ENCODE data around the gene ZBP1.
"Not testable (repeated sequence)": the region's sequence is repeated elsewhere in the genome, so short reads cannot be mapped to it uniquely, and the experiment has no call there.

The ZBP1 gene

DNA sequence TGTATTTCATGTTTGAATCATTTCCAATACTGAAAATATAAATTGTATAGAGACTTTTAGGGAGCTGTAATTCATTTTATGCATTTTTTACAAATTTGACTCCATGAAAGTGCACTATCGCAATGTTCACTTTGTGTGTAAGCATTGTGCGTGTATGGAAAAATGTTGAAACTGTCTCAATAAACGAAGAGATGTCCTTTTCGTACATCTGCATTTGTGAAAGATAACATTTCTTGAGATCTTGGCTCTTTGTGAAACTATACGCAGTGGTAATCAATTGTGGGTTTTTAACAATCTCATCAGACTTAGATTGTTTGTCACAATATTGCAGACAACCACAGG lies 18.6 kb upstream of the ZBP1 start:
- no peak for DNase-seq (ENCODE audit: low spot score)

DNA sequence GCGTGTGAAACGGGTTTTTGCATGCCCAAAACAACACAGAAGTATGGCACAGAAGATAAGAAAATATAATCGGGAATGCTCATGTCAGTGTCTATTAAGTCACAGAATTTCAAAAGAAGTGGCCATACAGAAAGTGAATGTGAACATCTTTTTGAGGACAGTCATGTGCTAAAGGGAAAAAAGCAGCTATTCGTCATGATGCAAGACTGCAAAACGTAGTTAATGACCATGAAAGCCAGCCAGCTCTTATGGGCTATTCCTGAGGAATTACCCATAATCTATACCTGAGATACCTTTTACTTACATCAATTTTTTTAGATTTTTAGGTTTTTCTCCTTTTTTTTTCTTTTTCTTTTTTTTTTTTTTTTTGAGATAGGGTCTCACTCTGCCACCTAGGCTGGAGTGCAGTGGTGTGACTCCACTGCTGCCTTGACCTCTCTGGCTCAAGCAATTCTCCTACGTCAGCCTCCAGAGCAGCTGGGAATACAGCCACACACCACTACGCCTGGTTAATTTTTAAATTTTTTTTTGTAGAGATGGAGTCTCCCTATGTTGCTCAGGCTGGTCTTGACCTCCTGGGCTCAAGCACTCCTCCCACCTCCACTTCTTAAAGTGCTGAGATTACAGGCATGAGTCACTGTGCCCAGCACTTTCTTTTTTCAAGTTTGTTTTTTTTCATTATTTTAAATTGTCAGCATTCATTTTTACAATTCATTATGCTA lies 18.1 kb upstream of the ZBP1 start:
- DNase-seq (ENCODE audit: low spot score): no peak

DNA sequence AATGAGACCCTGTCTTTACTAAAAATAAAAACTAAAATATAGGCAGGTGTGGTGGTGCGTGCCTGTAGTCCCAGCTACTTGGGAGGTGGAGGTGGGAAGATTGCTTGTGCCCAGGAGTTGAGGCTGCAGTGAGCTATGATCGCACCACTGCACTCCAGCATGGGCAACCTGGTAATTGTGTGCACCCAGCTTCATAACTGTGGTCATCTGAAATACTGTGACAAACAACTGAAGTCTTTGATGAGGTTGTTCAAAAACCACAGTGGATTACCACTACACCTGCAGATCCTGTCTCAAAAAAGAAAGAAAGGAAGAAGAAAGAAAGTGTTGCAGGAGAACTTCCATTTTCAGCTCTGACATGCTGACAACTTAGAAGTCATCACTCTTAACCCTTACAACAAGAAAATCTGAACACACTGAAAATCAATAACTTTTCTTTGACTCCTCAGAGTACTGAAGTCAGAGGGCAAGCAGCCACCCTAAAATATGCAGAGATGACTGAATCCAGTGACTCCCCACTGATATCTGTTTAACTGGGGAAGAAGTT lies 13.8 kb upstream of the ZBP1 start:
- no peak for DNase-seq (ENCODE audit: low spot score)

DNA sequence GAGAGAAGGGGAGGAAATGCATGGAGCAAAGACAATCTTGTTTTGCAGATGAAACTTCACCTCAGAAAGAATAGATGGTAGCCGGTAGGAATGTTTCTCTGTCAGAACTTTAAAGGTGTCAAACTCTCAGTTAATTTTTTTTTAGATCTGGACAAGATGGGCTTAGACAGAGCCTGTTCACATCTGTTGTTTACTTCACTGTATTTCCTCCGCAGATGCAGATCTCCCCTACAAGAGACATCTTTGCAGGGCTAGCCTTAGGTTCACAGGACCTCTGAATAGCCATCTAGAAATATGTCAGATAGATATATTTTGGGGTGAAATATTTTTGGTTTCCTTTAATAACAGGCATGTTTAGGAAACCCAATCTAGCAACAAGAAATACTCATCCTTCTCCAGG lies 12.1 kb upstream of the ZBP1 start:
- no peak for DNase-seq (ENCODE audit: low spot score)

DNA sequence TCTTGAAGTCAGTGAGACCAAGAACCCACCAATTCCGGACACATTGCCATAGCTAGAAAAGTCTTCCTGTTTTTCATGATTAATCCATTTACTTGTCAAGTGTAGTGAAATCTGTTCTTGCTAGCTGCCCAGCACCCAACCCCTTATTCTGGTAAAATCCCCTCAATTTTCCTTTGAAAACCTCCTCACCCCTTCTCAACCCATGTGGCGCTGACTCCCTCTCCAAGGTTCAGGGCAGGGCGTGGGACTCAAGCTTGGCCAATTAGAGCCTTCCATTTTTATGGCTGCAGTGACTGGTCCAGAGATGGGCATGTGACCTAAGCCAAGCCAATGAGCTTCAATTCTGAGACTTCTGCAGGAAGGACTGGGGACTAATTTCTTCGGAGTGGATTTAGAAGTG lies 9.8 kb upstream of the ZBP1 start:
- DNase-seq (ENCODE audit: low spot score): no peak

DNA sequence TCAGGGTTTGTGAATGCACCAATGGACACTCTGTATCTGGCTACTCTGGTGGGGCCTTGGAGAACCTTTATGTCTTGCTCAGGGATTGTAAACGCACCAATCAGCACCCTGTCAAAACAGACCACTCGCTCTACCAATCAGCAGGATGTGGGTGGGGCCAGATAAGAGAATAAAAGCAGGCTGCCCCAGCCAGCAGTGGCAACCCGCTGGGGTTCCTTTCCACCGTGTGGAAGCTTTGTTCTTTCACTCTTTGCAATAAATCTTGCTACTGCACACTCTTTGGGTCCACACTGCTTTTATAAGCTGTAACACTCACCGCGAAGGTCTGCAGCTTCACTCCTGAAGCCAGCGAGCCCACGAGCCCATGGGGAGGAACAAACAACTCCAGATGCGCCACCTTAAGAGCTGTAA lies 9.3 kb upstream of the ZBP1 start:
- DNase-seq (ENCODE audit: low spot score): not testable (repeated sequence)

DNA sequence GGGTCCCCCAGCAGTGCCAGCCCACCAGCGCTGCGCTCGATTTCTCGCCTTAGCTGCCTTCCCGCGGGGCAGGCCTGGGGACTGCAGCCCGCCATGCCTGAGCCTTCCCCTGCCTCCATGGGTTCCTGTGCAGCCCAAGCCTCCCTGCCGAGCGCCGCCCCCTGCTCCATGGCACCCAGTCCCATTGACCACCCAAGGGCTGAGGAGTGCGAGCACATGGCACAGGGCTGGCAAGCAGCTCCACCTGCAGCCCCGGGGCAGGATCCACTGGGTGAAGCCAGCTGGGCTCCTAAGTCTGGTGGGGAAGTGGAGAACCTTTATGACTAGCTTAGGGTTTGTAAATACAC lies 8.7 kb upstream of the ZBP1 start:
- not testable (repeated sequence) for DNase-seq (ENCODE audit: low spot score)

DNA sequence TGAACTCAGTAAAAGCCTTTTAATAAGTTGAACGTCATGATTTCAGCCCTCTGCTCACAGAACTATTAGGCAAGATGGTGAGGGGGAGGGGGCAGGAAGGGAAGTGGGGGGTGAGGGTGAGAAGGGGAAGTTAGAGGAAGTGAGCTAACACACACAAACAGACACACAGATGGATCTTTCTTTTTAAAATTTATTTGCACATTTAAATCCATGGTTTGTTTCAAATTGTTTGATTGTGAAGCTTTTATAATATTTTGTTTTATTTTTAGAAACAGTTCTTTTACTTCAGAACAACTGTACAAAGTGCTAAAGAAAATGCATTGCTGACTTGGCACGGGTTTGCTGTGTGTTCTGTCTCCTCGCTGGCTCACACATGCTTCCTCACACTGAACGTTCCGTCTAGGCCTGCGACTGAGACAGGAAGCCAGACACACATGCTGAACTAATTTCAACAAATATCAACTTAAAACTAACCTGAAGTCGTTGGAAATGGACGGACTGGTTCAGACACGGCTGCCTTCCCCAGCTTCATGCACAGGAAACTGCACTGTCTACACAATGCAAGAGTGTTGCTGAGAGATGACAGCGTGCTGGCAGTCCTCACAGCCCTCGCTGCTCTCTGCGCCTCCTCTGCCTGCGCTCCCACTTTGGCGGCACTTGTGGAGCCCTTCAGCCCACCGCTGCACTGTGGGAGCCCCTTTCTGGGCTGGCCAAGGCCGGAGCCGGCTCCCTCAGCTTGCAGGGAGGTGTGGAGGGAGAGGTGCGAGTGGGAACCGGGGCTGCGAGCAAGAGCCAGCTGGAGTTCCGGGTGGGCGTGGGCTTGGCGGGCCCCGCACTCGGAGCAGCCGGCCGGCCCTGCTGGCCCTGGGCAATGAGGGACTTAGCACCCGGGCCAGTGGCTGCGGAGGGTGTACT lies 8.1 kb upstream of the ZBP1 start:
- DNase-seq (ENCODE audit: low spot score): no peak

DNA sequence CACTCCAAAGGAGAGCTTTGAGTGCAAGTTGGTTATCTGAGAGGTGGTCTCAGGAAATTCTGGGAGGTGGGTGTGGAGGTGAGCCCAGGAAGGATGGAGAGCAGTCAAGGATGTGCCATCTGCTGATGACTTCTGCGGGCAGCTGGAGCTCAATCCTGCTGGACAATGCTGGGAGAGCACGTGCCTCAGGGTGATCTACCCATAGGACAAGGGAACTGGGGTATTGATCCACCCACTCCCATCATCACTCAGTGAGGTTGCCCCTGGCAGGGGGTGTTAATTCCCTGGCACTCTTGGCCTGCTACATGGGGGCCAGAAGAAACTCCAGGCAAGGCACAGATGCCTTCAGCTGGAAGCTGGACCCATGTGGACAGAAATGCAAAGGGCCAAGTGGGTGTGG lies 7.1 kb upstream of the ZBP1 start:
- DNase-seq (ENCODE audit: low spot score): no peak

DNA sequence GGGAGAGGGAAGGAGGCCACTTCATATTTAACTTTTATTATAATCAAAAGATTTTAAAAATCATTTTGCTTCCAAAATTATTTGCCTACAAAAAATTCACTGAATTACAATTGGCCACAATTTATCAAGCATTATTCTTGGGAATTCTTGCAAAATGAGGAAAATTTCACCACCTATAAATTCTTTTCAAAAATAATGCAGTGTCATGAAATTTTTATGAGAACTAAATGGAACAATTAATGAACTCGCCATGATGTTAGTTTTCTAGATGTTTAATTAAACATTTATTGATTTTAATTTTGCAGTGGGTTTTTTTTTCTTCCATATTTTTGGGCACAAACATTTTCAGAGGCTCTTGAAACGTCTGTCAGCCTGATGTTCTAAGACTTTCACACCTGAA lies 5.8 kb upstream of the ZBP1 start:
- no peak for DNase-seq (ENCODE audit: low spot score)

DNA sequence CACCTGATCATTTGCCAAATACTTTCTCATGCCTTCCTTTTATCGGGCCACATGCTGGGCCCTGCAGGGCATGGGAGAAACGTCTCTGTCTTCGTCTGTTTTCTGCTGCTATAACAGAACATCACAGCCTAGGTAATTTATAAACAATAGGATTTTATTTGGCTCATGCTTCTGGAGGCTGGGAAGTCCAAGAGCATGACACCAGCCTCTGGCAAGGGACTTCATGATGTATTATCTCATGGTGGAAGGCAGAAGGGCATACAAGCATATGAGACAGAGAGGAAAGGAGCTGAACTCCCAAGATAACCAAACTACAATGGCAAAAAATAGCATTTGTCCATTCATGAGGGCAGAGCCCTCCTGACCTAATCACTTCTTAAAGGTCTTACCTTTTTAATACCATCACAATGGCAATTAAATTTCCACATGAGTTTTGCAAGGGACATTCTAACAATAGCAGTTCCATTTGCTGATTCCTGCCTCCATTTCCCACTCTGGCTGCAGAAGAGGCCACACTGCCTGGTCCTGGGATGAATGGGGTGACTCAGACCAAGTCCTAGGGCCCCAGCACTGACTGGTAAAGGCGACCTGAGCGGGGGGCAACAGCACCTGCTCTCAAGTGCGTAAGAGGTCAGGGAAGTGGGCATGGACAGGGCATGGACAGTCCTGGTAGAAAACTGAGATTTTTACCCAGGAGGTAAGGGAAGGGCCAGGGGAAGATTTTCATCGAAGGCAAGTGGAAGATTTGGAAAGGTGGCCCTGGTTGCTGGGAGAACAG lies 5.1 kb upstream of the ZBP1 start:
- DNase-seq (ENCODE audit: low spot score): no peak

DNA sequence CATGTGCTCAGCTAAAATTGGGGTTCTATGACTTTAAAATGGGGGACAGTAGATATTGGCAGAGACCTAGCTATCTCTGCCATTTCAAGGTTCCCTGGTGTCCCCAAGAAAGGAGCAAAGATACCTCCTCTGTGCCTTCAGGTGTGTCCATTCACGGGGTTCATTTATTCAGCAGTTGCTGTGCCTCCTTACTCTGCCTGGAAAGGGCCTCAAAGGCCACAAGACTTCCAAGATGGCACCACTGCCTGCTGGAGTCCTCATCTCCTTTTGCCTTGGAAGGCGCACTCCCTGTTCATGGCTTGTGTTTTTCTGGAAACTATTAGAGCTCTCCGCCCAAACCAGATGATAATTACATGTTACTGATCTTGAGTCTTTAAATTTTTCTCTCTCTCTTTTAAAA lies 3.9 kb upstream of the ZBP1 start:
- DNase-seq (ENCODE audit: low spot score): no peak

DNA sequence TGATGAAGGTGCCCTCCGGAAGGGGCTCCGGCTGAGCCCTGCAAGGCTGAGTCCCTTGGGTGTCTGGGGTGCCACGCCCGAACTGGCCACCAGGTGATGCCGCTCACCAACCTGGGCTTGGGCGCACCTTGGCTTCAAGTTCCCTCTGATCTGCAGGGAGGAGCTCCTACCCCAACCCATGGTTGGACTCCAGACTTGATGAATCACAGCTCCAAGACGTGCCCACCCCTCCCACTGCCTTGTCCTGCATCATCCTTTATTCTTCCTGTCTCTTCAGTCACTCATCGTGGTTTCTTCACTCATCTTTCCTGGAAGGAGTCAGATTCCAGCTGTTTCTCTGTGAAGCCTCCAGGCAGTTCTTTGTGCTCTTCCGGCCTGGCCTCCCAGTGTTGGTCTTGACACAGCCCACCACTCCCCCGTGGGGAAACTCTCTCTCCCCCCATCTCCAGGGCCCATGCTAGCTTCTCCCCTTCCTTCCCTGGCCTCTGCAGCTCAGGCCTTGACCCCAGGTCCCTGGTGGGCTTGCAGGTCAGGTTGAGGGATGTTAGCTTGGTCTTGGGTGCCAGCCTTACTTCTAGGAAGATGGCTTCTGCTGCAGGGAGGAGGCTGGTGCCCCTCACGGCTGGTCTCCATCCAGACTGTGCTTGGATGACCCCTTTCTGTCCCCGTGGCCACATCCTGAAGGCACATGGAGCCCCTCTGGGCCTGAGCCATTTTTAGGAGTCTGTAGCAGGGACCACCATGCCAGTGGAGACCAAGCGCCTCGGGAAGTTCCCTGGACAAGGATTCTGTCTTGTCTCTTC lies 2.6 kb upstream of the ZBP1 start:
- DNase-seq (ENCODE audit: low spot score): peak; percentile 81

DNA sequence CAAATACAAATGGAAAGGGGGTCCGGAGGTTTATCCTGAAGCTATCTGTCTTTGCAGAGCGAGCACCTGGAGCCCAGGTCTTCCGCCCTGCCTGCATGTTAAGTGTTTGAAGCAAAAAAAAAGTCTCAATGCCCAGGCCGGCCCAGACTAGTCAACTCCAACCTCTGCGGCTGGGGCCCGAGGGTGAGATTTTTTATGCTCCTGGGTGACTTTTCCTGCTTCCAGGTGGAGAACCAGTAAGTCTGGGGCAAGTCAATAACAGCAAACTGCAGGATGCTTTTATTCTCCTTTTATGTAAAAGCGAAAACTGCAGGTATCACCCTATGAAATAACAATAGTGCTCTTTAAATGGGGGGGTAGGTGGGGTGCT lies 2.0 kb upstream of the ZBP1 start:
- no peak for DNase-seq (ENCODE audit: low spot score)

DNA sequence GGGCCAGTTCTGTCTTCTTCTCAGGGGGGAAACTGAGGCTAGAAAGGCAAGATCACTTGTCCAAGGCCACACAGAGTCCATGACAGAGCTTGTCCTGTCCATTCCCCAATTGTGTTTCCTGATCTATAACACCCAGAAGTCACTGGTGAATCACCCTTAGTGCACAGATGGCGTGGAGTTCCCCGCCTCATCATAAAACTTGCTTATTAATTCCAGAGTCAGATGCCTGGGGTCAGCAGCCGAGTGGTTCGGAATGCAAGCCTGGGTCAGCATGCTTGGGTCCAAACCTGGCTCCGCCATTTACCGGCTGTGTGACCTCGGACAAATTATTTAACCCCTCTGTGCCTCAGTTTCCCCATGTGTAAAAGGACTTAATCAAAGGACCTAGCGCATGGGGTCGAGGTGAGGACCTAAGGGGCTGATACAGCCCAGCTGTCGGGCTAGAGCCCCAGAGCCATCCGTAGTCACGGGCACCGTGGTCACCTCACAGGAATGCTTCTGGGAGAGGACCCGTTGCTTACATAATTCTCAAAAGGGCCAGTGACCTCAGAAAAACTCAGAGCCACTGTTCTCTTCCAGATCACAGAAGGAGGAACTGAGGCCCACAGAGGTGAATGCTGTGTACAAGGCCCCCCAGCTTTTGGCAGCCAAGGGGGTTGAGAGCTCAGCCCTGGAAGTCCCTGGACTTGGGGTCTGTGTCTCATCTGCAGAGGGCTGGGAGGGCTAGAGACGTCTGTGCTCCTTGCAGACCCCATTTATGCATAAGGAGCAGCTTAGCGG lies 1.4 kb upstream of the ZBP1 start:
- no peak for DNase-seq (ENCODE audit: low spot score)

DNA sequence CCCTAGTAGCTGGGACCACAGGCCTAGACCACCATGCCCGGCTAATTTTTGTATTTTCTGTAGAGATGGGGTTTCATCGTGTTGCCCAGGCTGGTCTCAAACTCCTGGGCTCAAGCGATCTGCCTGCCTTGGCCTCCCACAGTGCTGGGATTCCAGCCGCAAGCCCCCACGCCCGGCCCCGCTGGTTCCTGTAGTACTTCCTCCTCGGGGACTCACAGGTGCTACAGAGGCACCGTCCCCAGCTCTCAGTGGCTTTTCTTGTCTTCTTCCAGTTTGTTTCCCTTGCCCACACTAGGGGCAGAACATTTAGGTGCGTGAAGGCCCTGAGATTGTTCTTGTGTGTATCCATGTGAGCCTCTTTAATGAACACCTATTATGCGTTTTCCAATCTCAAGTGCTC lies 773 bp upstream of the ZBP1 start:
- DNase-seq (ENCODE audit: low spot score): no peak

DNA sequence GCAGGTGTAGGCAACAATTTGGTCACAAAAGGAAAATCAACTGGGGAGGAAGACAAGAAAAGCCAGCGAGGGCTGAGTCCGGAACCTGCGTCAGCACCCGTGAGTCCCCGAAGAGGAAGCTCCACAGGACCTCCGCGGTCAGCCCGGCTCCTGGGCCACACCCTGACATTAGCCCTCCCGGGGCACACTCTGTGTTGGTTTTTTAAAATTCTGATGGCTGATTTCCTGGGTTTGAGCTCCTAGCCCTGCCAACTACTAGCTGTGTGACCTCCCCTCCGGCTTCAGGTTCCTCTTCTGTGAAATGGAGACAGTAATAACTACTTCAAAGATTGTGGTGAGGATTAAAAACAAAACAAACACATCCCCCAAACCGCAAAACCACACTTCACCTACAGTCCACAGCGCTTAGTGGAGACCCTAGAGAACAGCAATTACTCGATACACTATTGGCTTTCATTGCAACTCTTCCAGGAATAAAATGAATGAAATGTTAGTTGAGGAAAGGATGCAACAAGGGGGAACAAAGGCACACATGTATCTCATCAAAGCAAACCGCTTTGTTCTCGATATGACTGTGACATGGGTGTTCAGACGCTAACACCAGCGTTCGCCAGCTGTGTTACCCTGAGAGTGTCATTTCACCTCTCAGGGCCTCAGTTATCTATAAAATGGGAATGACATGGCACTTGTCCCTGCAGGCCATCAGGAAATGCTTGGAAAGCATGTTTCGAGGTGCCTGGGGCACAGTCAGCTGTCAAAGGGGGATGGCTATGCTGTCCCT lies 985 bp downstream of the ZBP1 start:
- no peak for DNase-seq (ENCODE audit: low spot score)

DNA sequence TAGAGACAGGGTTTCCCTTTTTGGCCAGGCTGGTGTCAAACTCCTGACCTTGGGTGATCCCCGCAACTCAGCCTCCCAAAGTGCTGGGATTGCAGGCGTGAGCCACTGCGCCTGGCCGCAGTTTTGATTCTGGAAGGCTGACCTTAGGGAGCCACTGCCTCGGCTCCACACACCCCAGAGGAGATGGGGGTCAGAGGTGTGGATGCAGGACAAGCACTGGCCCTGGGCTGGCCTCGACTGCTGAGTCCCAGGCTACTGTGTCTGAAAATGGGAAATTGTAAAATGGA lies 1.5 kb downstream of the ZBP1 start:
- no peak for DNase-seq (ENCODE audit: low spot score)

DNA sequence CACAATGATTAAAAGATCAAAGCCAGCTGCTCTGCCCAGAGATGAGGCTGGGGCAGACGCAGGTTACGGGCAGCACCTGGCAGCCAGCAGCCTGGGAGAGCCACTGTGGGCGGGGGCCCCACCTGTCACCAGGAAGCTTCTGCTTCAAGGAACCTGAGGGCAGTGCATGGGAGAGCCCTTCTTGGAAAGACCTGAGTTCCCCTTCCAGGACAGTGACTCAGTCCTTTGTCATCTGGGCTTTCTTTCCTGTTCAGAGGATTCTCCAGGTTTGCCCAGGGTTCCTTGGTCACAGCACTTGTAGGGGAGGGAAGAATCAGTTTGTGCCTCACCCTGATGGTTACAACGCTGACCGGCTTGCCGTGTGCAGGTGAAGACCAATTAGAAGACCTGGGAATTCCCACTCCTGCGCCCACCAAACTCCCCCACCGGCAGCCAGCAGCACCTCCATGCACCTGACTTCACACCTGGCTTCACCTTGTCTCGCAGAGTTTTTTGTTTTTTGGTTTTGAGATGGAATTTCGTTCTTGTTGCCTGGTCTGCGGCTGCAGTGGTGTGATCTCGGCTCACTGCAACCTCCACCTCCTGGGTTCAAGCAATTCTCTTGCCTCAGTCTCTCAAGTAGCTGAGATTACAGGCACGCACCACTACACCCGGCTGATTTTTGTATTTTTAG lies 2.0 kb downstream of the ZBP1 start:
- DNase-seq (ENCODE audit: low spot score): no peak
